Measurements from ENCODE around the gene RERG.

GRCh38 chr12:15130541-15130940 is 90.7 kb downstream of the RERG start:
- TF ChIP-seq CTCF (IDR thresholded peaks at IDR 0.05) (no peak), ZFP36 (IDR thresholded peaks at IDR 0.05; ENCODE audit: borderline replicate concordance, partially characterized antibody) (no peak), MAZ (IDR thresholded peaks at IDR 0.05; ENCODE audit: borderline replicate concordance, low read depth, low read length) (no peak), HMGXB4 (CRISPR knock-in tag; IDR thresholded peaks at IDR 0.05; ENCODE audit: borderline replicate concordance) (no peak), ZSCAN20 (CRISPR knock-in tag; IDR thresholded peaks at IDR 0.05) (no peak), ZC3H11A (IDR thresholded peaks at IDR 0.05) (no peak), REST (IDR thresholded peaks at IDR 0.05) (no peak)

Measured in A549 (cell line).